Suprapubic skin (tissue), 3 donors: ENCODE data around the gene SCN7A.
"Not testable (repeated sequence)": the region's sequence is repeated elsewhere in the genome, so short reads cannot be mapped to it uniquely, and the experiment has no call there.

ENCODE experiments used
- CTCF ChIP-seq, 2 donors: fragments of 200-600 bp in 1 of 2; fragments of 450-650 bp in 1 of 2; sonication (generic) in 1 of 2; IDR thresholded peaks; one replicate each; pipeline ENCODE4 v1.5.1; 2016 to 2019; ENCODE audit warnings: antibody characterized with exemption in 2 of 2, mild to moderate bottlenecking in 1 of 2, moderate library complexity in 1 of 2
- EP300 ChIP-seq: sonication (generic); formaldehyde crosslinking; IDR thresholded peaks from one replicate; pipeline ENCODE4 v1.6.1; 2017; ENCODE audit warnings: antibody characterized with exemption
- POLR2A ChIP-seq, 2 donors: fragments of 450-650 bp; IDR thresholded peaks; one replicate each; pipeline ENCODE4 v1.6.1; 2017; ENCODE audit warnings: antibody characterized with exemption in 2 of 2, mild to moderate bottlenecking in 2 of 2, moderate library complexity in 2 of 2

GRCh38 chr2:166407746-166408145 is 86.3 kb downstream of the SCN7A start:
- TF ChIP-seq POLR2A (IDR thresholded peaks at IDR 0.05); CTCF (IDR thresholded peaks at IDR 0.05); EP300: not testable (repeated sequence)
